AG09319 (cell line): ENCODE results near the gene BPGM.
"Not testable (repeated sequence)": the region's sequence is repeated elsewhere in the genome, so short reads cannot be mapped to it uniquely, and the experiment has no call there.

Experiments used
- DNase-seq: peaks from one replicate; pipeline ENCODE4 v3.0.0-alpha.2; 2010; ENCODE audit warnings: low read depth; ENCODE audit errors: extremely low read depth
- TF ChIP-seq, protein P1 (sequence below): IDR thresholded peaks from 2 replicates; pipeline ENCODE4 v1.5.1; 2011; ENCODE audit warnings: low read depth, mild to moderate bottlenecking, inconsistent platforms, low read length, moderate library complexity

Gene BPGM

GRCh38 chr7:134679006-134679405 lies 32.4 kb downstream of the BPGM start:
- TF ChIP-seq, protein P1, sequence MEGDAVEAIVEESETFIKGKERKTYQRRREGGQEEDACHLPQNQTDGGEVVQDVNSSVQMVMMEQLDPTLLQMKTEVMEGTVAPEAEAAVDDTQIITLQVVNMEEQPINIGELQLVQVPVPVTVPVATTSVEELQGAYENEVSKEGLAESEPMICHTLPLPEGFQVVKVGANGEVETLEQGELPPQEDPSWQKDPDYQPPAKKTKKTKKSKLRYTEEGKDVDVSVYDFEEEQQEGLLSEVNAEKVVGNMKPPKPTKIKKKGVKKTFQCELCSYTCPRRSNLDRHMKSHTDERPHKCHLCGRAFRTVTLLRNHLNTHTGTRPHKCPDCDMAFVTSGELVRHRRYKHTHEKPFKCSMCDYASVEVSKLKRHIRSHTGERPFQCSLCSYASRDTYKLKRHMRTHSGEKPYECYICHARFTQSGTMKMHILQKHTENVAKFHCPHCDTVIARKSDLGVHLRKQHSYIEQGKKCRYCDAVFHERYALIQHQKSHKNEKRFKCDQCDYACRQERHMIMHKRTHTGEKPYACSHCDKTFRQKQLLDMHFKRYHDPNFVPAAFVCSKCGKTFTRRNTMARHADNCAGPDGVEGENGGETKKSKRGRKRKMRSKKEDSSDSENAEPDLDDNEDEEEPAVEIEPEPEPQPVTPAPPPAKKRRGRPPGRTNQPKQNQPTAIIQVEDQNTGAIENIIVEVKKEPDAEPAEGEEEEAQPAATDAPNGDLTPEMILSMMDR, result no peak
- DNase-seq, result no peak

GRCh38 chr7:134684165-134684564 lies 37.5 kb downstream of the BPGM start:
- TF ChIP-seq, protein P1, result no peak
- no peak for DNase-seq

DNA sequence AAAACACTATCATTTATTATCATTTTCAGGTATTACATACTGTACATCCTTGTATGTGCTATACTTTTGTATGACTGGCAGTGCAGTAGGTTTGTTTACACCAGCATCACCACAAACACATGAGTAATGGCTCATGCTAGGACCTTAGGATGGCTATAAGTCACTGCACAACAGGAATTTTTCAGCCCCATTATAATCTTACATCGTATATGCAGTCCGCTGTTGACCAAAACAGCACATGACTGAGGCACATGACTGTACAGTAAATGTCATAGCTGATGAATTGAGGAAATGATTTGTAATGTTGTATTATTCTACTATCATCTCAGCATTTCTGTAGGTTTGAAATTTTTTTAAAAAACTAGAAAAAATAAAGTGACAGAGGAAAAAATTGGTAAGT lies 38.6 kb downstream of the BPGM start:
- TF ChIP-seq, protein P1, result no peak
- DNase-seq, result no peak

- TF ChIP-seq, protein P1, result peak; percentile 31
- no peak for DNase-seq
These were observed 40.1 kb downstream of the BPGM start for GRCh38 chr7:134686786-134687185.

GRCh38 chr7:134689550-134689949 lies 42.9 kb downstream of the BPGM start:
- not testable (repeated sequence) for DNase-seq

GRCh38 chr7:134690016-134690415 lies 43.4 kb downstream of the BPGM start:
- DNase-seq, result peak; percentile 58
- TF ChIP-seq, protein P1, result peak; percentile 74

- TF ChIP-seq, protein P1, result no peak
- DNase-seq, result no peak
These were observed 44.2 kb downstream of the BPGM start for GRCh38 chr7:134690614-134691504.
